Thoracic aorta endothelial cell (primary cell): ENCODE results near the gene ZNF280C. TPM values are rescaled to one million over a fixed set of nuclear protein-coding genes. Genes with fewer than 3 reads are reported as not detected.

Source experiments
- small RNA-seq: library from RNA; depleted of rRNA; stranded (forward); fragments of <200 nt; gene quantifications from one replicate; pipeline ENCODE3, GENCODE V24; 2012
- total RNA-seq: library from RNA; depleted of rRNA; stranded (reverse); fragments of >200 nt; gene quantifications from 2 replicates; pipeline ENCODE4 v1.2.3, GENCODE V29; 2012

The ZNF280C gene
- total RNA-seq = 9.7 and 12.1 TPM in 2 replicates

GRCh38 chrX:130268449-130269170 lies at the start of gene ZNF280C:
Gene ZNF280C (minus strand): TSS chrX:130268899. CDS start chrX:130260449, 8,450 bp downstream.

GRCh38 chrX:130171446-130172126 lies 97.1 kb downstream of the ZNF280C start, which contains the start of gene RAB33A:
Gene RAB33A (plus strand): TSS chrX:130171962. CDS start chrX:130172063, 101 bp downstream.

GRCh38 chrX:130165703-130166502 lies 102.8 kb downstream of the ZNF280C start, which contains the start of gene AIFM1:
Gene AIFM1 (minus strand): TSS chrX:130165841. CDS start chrX:130165656, 185 bp downstream.

Small RNAs within 50 kb of the gene (small RNA-seq; reads per million reads assigned to genes)
- gene RNU6-1130P = not detected

Other genes with a start within 250 kb of the ZNF280C start
- gene ELF4, start 158.4 kb downstream of the ZNF280C start, total RNA-seq = 19.3 and 25.8 TPM in 2 replicates
- gene AIFM1, start 103.1 kb downstream of the ZNF280C start, total RNA-seq = 24.9 and 26.1 TPM in 2 replicates
- gene RAB33A, start 96.9 kb downstream of the ZNF280C start, total RNA-seq = 0.27 and 0.43 TPM in 2 replicates
- 11.3 and 16.4 TPM in 2 replicates for gene SLC25A14, start 71.0 kb upstream of the ZNF280C start, total RNA-seq
- gene GPR119, start 116.8 kb upstream of the ZNF280C start, total RNA-seq = not detected in 2 replicates
- gene RBMX2, start 133.1 kb upstream of the ZNF280C start, total RNA-seq = 23.8 and 26.6 TPM in 2 replicates